Germinal center (tissue), 1 donor: ENCODE data around the gene C11orf21.
"Not testable (repeated sequence)": the region's sequence is repeated elsewhere in the genome, so short reads cannot be mapped to it uniquely, and the experiment has no call there.

Source experiments
- DNase-seq: peaks from one replicate; pipeline ENCODE4 v3.0.0; 2012; ENCODE audit warnings: mixed read lengths, low spot score

The C11orf21 gene

DNA sequence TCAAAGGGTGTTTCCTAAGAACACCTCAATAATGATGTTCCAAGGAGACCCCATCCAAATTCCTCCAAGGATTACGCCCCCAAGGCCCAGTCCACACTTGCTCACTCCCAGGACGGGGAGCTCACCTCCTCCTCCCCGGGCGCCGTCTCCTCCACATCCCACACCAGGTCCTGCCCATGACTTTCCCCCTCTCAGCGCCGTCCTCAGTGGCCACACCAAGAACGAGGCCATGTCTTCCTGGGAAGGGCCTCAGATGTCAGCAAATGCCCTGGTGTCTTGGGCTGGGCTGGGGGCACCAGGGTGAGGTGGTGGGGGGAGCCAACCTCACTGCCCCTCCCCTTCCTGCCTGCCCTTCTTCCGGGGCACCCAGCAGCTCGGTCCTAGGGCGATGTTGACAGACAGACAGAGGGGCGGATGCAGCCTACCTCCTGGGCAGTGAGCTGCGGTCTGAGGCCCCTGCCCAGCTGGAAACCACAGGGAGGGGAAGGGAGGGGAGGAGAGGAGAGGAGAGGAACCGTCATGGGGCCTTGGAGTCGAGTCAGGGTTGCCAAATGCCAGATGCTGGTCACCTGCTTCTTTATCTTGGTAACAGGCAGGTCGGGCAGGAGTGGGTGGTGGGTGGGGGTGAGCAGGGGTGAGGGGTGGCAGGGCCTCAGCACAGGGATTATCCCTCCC is at the start of gene C11orf21, which contains the start of gene TSPAN32:
Gene C11orf21 (minus strand): TSS at position 288 of the 675 bp plus-strand sequence. CDS start 110 bp downstream, at position 178.
Gene TSPAN32 (plus strand): TSS at position 383 of the 675 bp plus-strand sequence. CDS start 137 bp downstream, at position 520.
- peak; percentile 36 for DNase-seq

GRCh38 chr11:2348986-2349385 is 47.3 kb upstream of the C11orf21 start:
- no peak for DNase-seq

- no peak for DNase-seq
Observed at GRCh38 chr11:2347308-2347830, 45.7 kb upstream of the C11orf21 start.

GRCh38 chr11:2346586-2347307 is 45.0 kb upstream of the C11orf21 start:
- no peak for DNase-seq

GRCh38 chr11:2346014-2346413 is 44.3 kb upstream of the C11orf21 start:
- DNase-seq, result no peak

DNA sequence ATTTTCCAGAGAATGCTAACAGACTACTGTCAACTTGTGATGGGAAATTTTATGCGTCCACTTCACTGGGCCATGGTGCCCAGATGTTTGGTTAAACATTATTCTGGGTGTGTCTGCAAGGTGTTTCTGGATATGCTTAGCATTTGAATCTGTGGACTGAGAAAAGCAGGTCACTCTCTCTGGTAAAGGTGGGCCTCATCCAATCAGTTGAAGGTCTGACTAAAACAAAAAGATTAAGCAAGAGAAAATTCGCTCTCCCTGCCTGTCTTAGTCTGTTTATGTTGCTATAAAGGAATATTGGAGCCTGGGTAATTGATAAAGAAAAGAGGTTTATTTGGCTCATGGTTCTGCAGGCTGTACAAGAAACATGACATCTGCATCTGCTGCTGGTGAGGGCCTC is 43.3 kb upstream of the C11orf21 start:
- no peak for DNase-seq

DNA sequence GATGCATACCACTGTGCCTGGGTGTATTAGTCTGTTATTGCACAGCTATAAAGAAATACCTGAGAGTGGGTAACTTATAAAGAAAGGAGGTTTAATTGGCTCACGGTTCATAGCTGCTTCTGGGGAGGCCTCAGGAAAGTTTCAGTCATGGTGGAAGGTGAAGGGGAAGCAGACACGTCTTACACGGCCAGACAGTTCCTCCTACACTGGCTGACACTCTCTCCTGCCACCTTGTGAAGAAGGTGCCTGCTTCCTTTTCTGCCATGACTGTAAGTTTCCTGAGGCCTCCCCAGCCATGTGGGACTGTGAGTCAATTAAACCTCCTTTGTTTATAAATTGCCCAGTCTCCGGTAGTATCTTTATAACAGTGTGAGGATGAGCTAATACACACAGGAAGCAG is 41.8 kb upstream of the C11orf21 start:
- DNase-seq, result no peak

GRCh38 chr11:2342981-2343380 is 41.3 kb upstream of the C11orf21 start:
- DNase-seq, result no peak

DNA sequence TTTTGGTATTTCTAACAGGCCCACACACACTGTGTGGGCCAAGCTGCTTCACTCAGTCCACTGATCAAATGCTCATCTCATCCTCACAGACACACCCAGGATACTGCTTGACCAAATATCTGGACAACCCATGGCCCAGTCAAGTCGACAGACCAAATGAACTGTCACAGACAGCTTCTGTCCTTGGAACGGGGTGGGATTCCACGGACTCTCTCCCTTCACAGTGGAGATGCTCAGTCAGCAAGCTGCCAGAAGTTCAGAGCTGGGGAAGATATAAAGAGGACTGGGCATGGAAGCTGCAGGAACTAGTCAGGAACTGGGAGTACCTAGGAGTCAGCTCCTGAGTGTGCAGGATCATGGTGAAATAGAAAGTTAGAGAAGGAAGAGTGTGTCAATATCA is 40.8 kb upstream of the C11orf21 start:
- no peak for DNase-seq

GRCh38 chr11:2338760-2339159 is 37.0 kb upstream of the C11orf21 start:
- not testable (repeated sequence) for DNase-seq

GRCh38 chr11:2335286-2335685 is 33.6 kb upstream of the C11orf21 start:
- DNase-seq, result not testable (repeated sequence)

DNA sequence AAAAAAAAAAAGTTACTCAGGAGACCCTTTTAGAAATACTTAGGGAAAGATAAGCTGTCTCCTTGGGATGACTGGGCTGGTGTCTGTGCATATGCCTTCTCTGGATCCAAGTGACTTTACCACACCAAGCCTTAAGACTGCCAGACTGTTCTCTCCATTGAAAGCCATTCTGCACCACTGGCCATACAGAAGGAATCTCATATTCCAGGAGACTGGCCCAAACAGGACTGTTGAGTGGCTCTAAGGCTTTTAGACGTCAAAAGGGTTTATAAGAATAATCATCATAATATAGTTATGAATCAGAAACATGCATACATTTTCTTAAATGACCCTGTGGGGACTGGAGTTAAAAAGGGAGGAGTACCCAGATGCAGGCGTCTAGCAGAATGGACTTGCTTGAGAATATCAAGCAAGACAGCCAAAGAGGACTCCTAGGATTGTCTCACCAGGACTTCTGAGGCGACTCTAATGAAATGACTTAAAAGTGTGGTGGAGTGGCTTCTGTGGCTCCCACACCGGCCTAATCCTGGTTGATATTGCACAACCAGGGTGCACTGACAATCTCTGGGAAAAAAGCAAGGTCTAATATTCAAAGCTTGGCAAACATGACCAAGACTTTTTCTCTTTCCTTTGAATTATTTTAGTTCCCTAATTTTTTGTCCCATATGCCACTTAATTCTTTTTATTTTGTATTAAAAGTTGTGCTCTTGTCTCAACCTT is 31.9 kb upstream of the C11orf21 start:
- not testable (repeated sequence) for DNase-seq

DNA sequence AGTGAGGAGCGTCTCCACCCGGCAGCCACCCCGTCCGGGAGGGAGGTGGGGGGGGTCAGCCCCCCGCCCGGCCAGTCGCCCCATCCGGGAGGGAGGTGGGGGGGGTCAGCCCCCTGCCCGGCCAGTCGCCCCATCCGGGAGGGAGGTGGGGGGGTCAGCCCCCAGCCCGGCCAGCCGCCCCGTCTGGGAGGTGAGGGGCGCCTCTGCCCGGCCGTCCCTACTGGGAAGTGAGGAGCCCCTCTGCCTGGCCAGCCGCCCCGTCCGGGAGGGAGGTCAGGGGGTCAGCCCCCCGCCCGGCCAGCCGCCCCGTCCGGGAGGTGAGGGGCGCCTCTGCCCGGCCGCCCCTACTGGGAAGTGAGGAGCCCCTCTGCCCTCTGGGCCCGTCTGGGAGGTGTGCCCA is 30.9 kb upstream of the C11orf21 start:
- DNase-seq, result not testable (repeated sequence)

DNA sequence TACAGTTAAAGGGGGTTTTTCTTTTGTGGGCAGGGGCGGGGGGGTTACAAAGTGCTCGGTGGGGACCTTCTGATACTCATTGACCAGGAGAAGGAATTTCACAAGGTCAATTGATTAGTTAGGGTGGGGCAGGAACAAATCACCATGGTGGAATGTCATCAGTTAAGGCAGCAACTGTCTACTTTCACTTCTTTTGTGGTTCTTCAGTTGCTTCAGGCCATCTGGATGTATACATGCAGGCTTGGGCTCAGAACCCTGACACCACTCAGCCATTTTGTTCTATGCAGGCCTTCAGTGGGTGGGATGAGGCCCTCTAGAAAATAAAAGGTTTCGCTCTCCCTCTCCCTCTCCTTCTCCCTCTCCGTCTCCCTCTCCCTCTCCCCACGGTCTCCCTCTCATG is 29.7 kb upstream of the C11orf21 start:
- DNase-seq, result no peak

DNA sequence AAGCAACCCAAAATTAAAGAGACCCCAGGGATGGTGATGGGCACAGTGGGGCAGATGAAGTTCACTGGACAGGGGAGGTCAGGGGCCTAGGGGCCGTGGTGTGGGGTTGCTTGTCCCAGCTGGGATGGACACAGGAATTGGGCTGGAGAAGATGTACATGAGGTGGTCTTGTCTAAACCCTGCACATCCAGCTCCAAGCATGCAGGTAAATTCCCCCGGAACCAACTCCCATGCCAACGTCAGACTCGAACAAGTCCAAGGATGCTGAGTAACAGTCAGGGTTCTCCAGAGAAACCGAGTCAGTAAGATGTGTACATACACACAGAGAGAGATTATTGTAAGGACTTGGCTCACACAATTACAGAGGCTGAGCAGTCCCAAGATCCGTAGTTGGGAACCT is 29.0 kb upstream of the C11orf21 start:
- no peak for DNase-seq

- no peak for DNase-seq
Observed at GRCh38 chr11:2329551-2329950, 27.8 kb upstream of the C11orf21 start.

- DNase-seq, result no peak
Observed at GRCh38 chr11:2328656-2329354, 27.1 kb upstream of the C11orf21 start.

DNA sequence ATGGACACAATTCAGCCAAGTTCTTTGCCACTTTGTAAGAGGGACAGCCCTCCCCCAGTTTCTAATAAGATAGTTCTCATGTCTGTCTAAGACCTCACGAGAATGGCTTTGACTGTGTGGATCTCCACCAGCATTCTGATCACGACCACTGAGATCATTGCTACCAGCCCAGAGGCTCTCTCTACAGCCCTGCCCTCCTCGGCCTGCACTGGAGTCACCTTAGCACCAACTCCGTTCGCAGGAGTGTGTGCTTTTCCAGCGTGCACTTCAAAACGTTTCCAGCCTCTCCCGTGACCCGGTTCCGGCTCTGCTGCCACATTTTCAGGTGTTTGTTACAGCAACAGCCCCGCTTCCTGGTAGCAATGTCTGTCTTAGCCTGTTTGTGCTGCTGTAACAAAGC is 26.3 kb upstream of the C11orf21 start:
- DNase-seq, result no peak

DNA sequence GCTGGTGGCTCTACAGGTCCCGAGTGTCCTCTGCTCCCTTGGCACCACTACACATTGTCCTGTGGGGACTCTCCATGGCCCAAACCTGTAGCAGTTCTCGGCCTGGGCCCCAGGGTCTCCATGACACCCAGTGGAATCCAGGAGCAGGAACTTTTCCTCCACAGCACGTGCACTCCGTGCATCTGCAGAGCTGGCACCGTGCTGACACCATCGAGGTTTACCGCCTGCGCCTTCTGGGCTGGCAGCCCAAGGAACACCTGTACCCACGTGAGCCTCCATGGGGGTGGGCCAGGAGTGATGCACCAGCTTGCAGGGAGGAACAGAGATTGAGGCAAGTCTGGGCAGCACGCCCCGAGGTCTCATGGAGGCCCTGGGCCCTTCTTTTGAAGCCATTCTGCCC is 25.3 kb upstream of the C11orf21 start:
- no peak for DNase-seq

DNA sequence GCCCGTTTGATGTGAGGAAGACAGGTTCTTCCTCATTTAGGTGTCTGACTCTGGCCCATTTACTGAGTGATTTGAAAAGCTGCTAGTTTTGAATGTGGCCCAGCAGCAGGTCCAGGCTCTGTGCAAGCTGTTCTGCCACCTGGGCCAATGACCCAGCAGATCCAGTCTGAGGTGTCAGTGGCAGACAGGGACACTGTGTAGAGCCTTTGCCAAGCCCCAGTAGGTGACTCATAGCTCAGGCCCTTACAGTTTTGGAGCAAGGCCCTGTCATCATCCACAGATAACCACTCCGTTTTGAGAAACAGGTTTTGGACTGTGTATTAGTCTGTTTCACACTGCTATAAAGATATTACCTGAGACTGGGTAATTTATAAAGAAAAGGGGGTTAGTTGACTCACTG is 24.0 kb upstream of the C11orf21 start:
- DNase-seq, result no peak

DNA sequence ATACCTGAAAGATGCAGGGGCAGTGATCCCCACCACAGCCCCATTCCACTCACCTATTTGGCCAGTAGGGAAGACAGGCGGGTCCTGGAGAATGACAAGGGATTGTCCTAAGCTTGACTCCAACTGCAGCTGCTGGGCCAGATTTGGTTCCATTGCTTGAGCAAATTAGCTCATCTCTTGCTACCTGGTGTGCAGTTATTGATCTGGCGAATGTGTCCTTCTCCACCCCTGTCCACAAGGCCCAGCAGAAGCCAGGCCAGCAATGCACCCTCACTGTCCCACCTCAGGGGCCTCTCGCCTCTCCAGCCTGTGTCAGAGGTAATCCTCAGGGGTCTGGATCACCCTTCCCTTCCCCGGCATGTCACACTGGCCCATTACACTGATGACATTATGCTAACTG is 23.4 kb upstream of the C11orf21 start:
- no peak for DNase-seq

- DNase-seq, result no peak
Observed at GRCh38 chr11:2321311-2321683, 19.6 kb upstream of the C11orf21 start.
